Parathyroid adenoma (tissue), 2 donors: ENCODE measurements around the gene EVA1C.

Source experiments
- H2AFZ ChIP-seq: fragments of 300-600 bp; sonication (generic); one replicate; pipeline ENCODE4 v1.7.0; 2017; ENCODE audit warnings: antibody characterized with exemption, mild to moderate bottlenecking
- H3K27ac ChIP-seq: fragments of 300-600 bp; sonication (generic); one replicate; pipeline ENCODE4 v1.7.0; 2017
- H3K27me3 ChIP-seq: fragments of 300-600 bp; sonication (generic); one replicate; pipeline ENCODE4 v1.7.0; 2017; ENCODE audit warnings: low read length; ENCODE audit not compliant: control insufficient read depth, insufficient read depth
- H3K36me3 ChIP-seq: fragments of 300-600 bp; sonication (generic); one replicate; pipeline ENCODE4 v1.7.0; 2017; ENCODE audit warnings: low read length; ENCODE audit not compliant: control insufficient read depth, insufficient read depth
- H3K4me1 ChIP-seq: fragments of 300-600 bp; sonication (generic); one replicate; pipeline ENCODE4 v1.7.0; 2017; ENCODE audit warnings: control low read depth
- H3K4me2 ChIP-seq: fragments of 300-600 bp; sonication (generic); one replicate; pipeline ENCODE4 v1.7.0; 2017; ENCODE audit warnings: low read length
- H3K4me3 ChIP-seq: fragments of 300-600 bp; sonication (generic); one replicate; pipeline ENCODE4 v1.7.0; 2017; ENCODE audit warnings: low read depth, low read length
- H3K79me2 ChIP-seq: fragments of 300-600 bp; sonication (generic); one replicate; pipeline ENCODE4 v1.7.0; 2017; ENCODE audit warnings: control low read depth
- H3K9ac ChIP-seq: fragments of 300-600 bp; sonication (generic); one replicate; pipeline ENCODE4 v1.7.0; 2017; ENCODE audit warnings: mild to moderate bottlenecking
- H3K9me3 ChIP-seq: fragments of 300-600 bp; sonication (generic); one replicate; pipeline ENCODE4 v1.7.0; 2017; ENCODE audit warnings: low read length; ENCODE audit not compliant: control insufficient read depth
- TF ChIP-seq, protein P1 (sequence below): fragments of 300-600 bp; sonication (generic); IDR thresholded peaks from one replicate; pipeline ENCODE4 v1.7.0; 2017; ENCODE audit warnings: antibody characterized with exemption, mild to moderate bottlenecking
- donor health status: primary hyperparathyroidism.

The EVA1C gene

DNA sequence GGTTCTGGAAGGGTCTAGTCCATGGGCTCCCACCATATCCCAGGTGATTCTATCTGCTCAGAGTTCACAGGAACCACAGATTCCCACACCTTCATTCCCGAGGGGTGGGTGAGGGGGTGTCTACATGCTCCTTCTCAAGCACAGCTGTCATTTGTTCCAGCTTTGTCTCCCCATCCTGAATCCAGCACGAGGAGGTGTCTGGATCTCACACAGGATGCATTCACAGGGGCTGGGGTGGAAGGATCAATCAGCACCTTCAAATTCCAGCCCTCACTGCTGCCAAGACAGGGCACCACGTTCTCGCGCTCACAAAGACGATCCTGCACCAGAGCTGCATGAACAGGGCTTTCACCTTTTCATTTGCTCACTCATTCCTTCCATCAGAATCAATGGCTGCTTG lies 120.1 kb downstream of the EVA1C start:
- peaks cover 5% of the 10 kb centered on the region for H3K4me1 ChIP-seq
- H3K27me3 ChIP-seq: no peaks in the 10 kb centered on the region
- H3K4me3 ChIP-seq: no peak overlapping the region
- TF ChIP-seq, protein P1, sequence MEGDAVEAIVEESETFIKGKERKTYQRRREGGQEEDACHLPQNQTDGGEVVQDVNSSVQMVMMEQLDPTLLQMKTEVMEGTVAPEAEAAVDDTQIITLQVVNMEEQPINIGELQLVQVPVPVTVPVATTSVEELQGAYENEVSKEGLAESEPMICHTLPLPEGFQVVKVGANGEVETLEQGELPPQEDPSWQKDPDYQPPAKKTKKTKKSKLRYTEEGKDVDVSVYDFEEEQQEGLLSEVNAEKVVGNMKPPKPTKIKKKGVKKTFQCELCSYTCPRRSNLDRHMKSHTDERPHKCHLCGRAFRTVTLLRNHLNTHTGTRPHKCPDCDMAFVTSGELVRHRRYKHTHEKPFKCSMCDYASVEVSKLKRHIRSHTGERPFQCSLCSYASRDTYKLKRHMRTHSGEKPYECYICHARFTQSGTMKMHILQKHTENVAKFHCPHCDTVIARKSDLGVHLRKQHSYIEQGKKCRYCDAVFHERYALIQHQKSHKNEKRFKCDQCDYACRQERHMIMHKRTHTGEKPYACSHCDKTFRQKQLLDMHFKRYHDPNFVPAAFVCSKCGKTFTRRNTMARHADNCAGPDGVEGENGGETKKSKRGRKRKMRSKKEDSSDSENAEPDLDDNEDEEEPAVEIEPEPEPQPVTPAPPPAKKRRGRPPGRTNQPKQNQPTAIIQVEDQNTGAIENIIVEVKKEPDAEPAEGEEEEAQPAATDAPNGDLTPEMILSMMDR: no peak
- no peak overlapping the region for H3K4me2 ChIP-seq
- H3K36me3 ChIP-seq: no peaks in the 10 kb centered on the region
- no peaks in the 10 kb centered on the region for H3K9me3 ChIP-seq
- no peak overlapping the region for H2AFZ ChIP-seq
- no peaks in the 10 kb centered on the region for H3K79me2 ChIP-seq
- no peak overlapping the region for H3K27ac ChIP-seq
- no peak overlapping the region for H3K9ac ChIP-seq

DNA sequence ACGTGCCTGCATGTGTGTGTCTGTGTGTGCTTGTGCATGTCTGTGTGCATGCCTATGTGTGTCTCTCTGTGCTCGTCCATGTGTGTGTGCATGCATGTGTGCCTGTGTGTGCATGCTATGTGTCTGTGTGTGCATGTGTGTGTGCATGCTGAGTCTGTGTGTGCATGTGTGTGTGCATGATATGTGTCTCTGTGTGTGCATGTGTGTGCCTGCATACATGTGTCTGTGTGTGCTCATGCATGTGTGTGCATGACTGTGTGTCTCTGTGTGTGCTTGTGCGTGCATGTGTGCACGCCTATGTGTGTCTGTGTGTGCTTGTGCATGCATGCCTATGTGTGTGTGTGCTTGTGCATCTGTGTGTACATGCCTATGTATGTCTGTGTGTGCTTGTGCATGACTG lies 120.5 kb downstream of the EVA1C start:
- H3K27me3 ChIP-seq: no peaks in the 10 kb centered on the region
- H3K4me1 ChIP-seq: peaks cover 5% of the 10 kb centered on the region
- no peak overlapping the region for H3K4me3 ChIP-seq
- no peak overlapping the region for H3K4me2 ChIP-seq
- TF ChIP-seq, protein P1: no peak
- H3K9ac ChIP-seq: no peak overlapping the region
- no peaks in the 10 kb centered on the region for H3K9me3 ChIP-seq
- no peaks in the 10 kb centered on the region for H3K79me2 ChIP-seq
- H2AFZ ChIP-seq: no peak overlapping the region
- H3K36me3 ChIP-seq: no peaks in the 10 kb centered on the region
- no peak overlapping the region for H3K27ac ChIP-seq

DNA sequence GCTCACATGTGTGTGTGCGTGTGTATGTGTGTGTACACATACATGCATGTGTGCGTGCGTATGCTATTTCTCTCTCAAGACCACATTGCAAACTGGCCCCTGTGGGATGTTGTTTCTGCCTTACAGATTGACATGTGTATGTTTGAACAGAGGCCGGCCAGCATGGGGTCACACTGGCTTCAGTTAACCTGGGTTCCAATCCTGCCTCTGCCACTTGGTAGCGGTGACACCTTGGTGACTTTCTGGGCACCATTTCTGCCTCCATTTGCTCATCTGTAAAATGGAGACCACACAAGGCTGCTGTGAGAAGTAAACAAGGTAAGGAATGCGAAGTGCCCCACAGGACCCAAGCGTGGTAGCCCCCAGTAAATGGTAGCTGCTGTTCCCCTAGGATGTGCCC lies 121.1 kb downstream of the EVA1C start:
- no peak overlapping the region for H3K27ac ChIP-seq
- TF ChIP-seq, protein P1: no peak
- no peak overlapping the region for H3K4me2 ChIP-seq
- no peak overlapping the region for H3K9ac ChIP-seq
- no peaks in the 10 kb centered on the region for H3K27me3 ChIP-seq
- no peak overlapping the region for H2AFZ ChIP-seq
- no peak overlapping the region for H3K4me3 ChIP-seq
- no peaks in the 10 kb centered on the region for H3K79me2 ChIP-seq
- no peaks in the 10 kb centered on the region for H3K9me3 ChIP-seq
- peaks cover 5% of the 10 kb centered on the region for H3K4me1 ChIP-seq
- H3K36me3 ChIP-seq: no peaks in the 10 kb centered on the region

DNA sequence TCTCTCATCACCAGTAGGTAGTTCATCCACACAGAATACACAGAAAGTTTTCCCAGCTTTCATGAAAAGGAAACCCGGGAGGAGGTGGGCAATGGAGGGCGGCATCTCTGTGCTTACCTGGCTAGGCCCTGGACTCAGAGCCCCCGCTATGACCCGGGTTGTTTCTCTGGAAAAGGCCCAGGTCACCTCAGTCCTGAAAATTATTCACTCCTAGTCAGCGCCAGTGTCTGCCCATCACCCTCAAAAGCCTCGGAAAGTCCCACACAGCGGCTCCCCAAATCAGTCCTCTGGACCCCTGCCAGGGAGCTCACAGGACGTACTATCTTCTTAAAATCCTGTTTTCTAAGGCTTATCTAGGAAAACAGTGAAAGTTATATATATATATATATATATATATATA lies 121.6 kb downstream of the EVA1C start:
- Histone ChIP-seq H3K27me3 (no peaks in the 10 kb centered on the region), H3K36me3 (no peaks in the 10 kb centered on the region), H3K79me2 (no peaks in the 10 kb centered on the region), H3K4me2 (no peak overlapping the region), H3K4me1 (peaks cover 5% of the 10 kb centered on the region), H3K27ac (no peak overlapping the region), H3K9ac (no peak overlapping the region), H2AFZ (no peak overlapping the region), H3K9me3 (no peaks in the 10 kb centered on the region), H3K4me3 (no peak overlapping the region)
- TF ChIP-seq, protein P1: no peak

DNA sequence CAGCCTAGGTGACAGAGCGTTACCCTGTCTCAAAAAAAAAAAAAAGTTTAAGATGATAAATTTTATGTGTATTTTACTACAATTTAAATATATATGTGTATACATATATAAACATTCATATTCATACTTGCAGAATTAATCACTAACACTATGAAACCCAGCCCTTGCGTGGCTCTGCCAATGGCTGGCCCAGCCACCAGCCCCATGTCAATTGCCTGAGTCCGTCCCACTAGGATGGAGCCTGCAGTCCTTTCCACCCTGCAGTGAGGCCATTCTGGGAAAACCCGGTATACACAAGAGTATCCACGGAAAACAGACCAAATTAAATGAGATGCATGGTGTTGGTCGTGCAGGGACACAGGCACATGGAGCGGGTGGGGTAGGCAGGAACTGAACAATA lies 123.1 kb downstream of the EVA1C start:
- no peak overlapping the region for H3K4me3 ChIP-seq
- no peaks in the 10 kb centered on the region for H3K36me3 ChIP-seq
- no peaks in the 10 kb centered on the region for H3K9me3 ChIP-seq
- H3K4me1 ChIP-seq: peaks cover 5% of the 10 kb centered on the region
- H3K27me3 ChIP-seq: no peaks in the 10 kb centered on the region
- TF ChIP-seq, protein P1: no peak
- H3K9ac ChIP-seq: no peak overlapping the region
- no peak overlapping the region for H3K27ac ChIP-seq
- no peak overlapping the region for H2AFZ ChIP-seq
- no peak overlapping the region for H3K4me2 ChIP-seq
- no peaks in the 10 kb centered on the region for H3K79me2 ChIP-seq
